Measurements from ENCODE around the gene KIAA1671. TPM values are rescaled to one million over a fixed set of nuclear protein-coding genes. Genes with fewer than 3 reads are reported as not detected.

The KIAA1671 gene
- total RNA-seq, 1 experiment from 2014 or later, result 68.1 TPM

DNA sequence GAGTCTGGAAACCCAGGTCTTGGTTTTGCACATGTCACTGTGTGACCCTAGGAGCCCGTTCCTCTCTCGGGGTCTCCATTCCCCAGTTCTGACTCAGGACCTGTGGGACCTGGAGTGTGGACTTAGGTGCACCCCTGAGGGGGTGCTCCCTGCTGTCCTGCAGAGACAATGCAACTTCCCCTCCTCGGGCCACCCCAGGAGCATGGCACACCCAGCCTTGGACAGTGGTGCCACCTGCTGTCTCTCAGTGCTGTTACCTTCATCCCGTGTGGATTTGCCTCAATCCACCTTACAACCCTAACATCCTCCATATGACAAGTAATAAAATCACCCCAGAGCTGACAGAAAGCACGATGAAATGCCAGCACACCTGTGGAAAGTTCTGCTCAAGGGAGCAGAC, 219.6 kb downstream of the KIAA1671 start:
- POLR2A ChIA-PET, result no interaction called here
- H3K27ac Mint-ChIP-seq (ENCODE audit: low read depth, unreplicated experiment), result peak overlapping the region; percentile 61
- BruUV-seq (replicated peaks), result no TSS peak
- no peaks in the 10 kb centered on the region for H3K27me3 Mint-ChIP-seq (ENCODE audit: insufficient read depth, unreplicated experiment)
- no peak overlapping the region for H3K4me3 Mint-ChIP-seq (ENCODE audit: unreplicated experiment)
- peak; percentile 39 for DNase-seq (ENCODE audit: unreplicated experiment)
- CTCF ChIA-PET, result interaction anchor here (0.6 to 3.3 kb wide), 6 partner anchors 10 to 234 kb away, joined by 3 to 20 read pairs (median 4); no protein-coding TSS in a partner anchor
- peaks cover 80% of the 10 kb centered on the region for H3K36me3 Mint-ChIP-seq (ENCODE audit: insufficient read depth, unreplicated experiment)
- no peaks in the 10 kb centered on the region for H3K9me3 Mint-ChIP-seq (ENCODE audit: unreplicated experiment)
- intact Hi-C loops (cut with micrococcal nuclease), result loop anchor here (2.0 kb wide), 1 partner anchor 233 kb away; no protein-coding TSS in a partner anchor
- TF ChIP-seq, protein P1, sequence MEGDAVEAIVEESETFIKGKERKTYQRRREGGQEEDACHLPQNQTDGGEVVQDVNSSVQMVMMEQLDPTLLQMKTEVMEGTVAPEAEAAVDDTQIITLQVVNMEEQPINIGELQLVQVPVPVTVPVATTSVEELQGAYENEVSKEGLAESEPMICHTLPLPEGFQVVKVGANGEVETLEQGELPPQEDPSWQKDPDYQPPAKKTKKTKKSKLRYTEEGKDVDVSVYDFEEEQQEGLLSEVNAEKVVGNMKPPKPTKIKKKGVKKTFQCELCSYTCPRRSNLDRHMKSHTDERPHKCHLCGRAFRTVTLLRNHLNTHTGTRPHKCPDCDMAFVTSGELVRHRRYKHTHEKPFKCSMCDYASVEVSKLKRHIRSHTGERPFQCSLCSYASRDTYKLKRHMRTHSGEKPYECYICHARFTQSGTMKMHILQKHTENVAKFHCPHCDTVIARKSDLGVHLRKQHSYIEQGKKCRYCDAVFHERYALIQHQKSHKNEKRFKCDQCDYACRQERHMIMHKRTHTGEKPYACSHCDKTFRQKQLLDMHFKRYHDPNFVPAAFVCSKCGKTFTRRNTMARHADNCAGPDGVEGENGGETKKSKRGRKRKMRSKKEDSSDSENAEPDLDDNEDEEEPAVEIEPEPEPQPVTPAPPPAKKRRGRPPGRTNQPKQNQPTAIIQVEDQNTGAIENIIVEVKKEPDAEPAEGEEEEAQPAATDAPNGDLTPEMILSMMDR (IDR thresholded peaks at IDR 0.05; ENCODE audit: unreplicated experiment), result no peak
- peaks cover 31% of the 10 kb centered on the region for H3K4me1 Mint-ChIP-seq (ENCODE audit: insufficient read depth, unreplicated experiment)

DNA sequence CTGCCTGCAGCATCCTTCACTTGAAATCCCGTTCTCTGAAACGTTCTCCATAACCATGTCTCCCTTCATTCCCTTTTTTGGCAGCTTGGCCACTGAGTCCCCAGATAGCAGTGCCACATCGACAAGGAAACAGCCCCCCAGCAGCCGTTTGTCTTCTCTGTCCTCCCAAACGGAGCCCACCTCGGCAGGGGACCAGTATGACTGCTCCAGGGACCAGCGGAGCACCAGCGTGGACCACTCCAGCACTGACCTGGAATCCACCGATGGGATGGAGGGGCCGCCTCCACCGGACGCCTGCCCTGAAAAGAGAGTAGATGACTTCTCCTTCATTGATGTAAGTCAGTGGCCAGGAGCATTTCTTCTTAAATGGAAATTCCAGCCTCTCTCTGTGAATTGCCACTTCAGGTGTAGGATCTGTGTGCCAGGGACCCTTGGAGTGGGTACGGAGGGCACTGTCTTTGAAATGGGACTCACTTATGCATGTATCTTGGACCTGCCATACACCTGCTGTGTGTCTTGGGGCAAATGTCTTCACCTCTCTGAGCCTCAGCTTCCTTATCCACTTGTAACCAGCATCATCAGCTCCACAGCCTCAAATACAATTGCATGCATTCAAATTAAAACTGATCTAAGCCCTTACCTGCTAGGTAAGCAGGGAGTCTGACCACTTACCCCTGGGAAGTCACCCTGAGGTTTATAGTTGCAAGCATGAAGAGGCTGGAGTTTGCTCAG, 221.8 kb downstream of the KIAA1671 start:
- POLR2A ChIA-PET, result no interaction called here
- H3K4me3 Mint-ChIP-seq (ENCODE audit: unreplicated experiment), result no peak overlapping the region
- peaks cover 15% of the 10 kb centered on the region for H3K4me1 Mint-ChIP-seq (ENCODE audit: insufficient read depth, unreplicated experiment)
- DNase-seq (ENCODE audit: unreplicated experiment), result no peak
- H3K9me3 Mint-ChIP-seq (ENCODE audit: unreplicated experiment), result no peaks in the 10 kb centered on the region
- no peak overlapping the region for H3K27ac Mint-ChIP-seq (ENCODE audit: low read depth, unreplicated experiment)
- no peaks in the 10 kb centered on the region for H3K27me3 Mint-ChIP-seq (ENCODE audit: insufficient read depth, unreplicated experiment)
- intact Hi-C loops (cut with micrococcal nuclease), result no loop called here
- no TSS peak for BruUV-seq (replicated peaks)
- CTCF ChIA-PET, result interaction anchor here (0.5 to 1.2 kb wide), 3 partner anchors 9 to 1194 kb away, joined by 3 to 4 read pairs (median 3); no protein-coding TSS in a partner anchor
- H3K36me3 Mint-ChIP-seq (ENCODE audit: insufficient read depth, unreplicated experiment), result peaks cover 92% of the 10 kb centered on the region
- TF ChIP-seq, protein P1 (IDR thresholded peaks at IDR 0.05; ENCODE audit: unreplicated experiment), result no peak

DNA sequence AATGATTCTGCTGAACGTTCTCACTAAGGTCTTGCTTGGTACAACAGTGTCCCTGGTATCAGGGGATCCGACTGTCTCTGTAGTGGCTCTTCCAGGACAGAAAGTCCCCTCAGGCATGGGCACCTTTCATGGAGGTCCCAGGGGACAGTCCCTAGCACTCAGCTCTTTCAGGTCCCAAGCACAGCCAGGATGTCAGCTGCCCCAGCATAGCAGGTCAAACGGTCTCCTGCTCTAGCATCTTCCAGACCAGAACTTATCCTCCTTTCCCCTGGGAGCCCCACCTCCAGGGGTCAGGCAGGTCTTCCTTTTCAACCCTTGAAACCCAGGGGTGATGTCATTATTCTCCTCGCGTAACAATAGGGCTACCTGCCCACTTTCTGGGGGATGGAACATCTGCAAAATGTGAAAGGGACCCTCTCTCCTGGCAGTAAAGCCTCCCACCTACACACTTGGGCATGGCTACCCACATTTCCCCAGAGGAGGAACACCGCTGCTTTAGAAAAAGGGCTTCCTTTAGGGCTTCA, 222.4 kb downstream of the KIAA1671 start:
- ChIA-PET POLR2A (no interaction called here), CTCF (interaction anchor here (0.5 kb wide), 1 partner anchor 1194 kb away, joined by 3 read pairs; no protein-coding TSS in a partner anchor)
- TF ChIP-seq, protein P1 (IDR thresholded peaks at IDR 0.05; ENCODE audit: unreplicated experiment), result no peak
- peaks cover 12% of the 10 kb centered on the region for H3K4me1 Mint-ChIP-seq (ENCODE audit: insufficient read depth, unreplicated experiment)
- no peak overlapping the region for H3K4me3 Mint-ChIP-seq (ENCODE audit: unreplicated experiment)
- peaks cover 94% of the 10 kb centered on the region for H3K36me3 Mint-ChIP-seq (ENCODE audit: insufficient read depth, unreplicated experiment)
- no peak for DNase-seq (ENCODE audit: unreplicated experiment)
- BruUV-seq (replicated peaks), result no TSS peak
- intact Hi-C loops (cut with micrococcal nuclease), result no loop called here
- H3K27me3 Mint-ChIP-seq (ENCODE audit: insufficient read depth, unreplicated experiment), result no peaks in the 10 kb centered on the region
- H3K9me3 Mint-ChIP-seq (ENCODE audit: unreplicated experiment), result no peaks in the 10 kb centered on the region
- no peak overlapping the region for H3K27ac Mint-ChIP-seq (ENCODE audit: low read depth, unreplicated experiment)

DNA sequence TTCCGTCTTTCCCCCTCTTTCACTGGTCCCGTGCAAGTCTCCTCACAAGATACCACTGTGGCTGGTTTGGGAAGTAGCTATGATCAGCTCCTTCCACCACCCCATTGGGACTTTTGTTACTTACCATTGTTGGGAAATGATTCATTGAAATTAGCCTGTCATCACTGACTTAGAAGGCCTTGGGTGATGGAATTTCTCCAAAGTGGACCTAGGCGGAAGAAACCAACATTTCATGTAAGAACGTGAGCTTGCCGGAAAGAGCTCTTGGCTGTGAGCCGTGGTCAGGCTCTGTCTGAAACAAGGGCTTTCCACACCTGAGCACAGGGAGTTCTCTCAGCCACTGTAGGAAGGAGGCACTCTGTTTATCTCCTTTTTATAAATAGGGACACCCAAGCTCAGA, 223.7 kb downstream of the KIAA1671 start:
- Mint-ChIP-seq H3K9me3 (ENCODE audit: unreplicated experiment) (no peaks in the 10 kb centered on the region), H3K36me3 (ENCODE audit: insufficient read depth, unreplicated experiment) (peaks cover 90% of the 10 kb centered on the region), H3K27me3 (ENCODE audit: insufficient read depth, unreplicated experiment) (no peaks in the 10 kb centered on the region), H3K27ac (ENCODE audit: low read depth, unreplicated experiment) (peak overlapping the region; percentile 14), H3K4me3 (ENCODE audit: unreplicated experiment) (no peak overlapping the region), H3K4me1 (ENCODE audit: insufficient read depth, unreplicated experiment) (peaks cover 12% of the 10 kb centered on the region)
- ChIA-PET POLR2A (interaction anchor here (0.6 to 1.7 kb wide), 8 partner anchors 9 to 151 kb away, joined by 3 to 8 read pairs (median 5); no protein-coding TSS in a partner anchor), CTCF (interaction anchor here (0.8 to 1.2 kb wide), 7 partner anchors 9 to 237 kb away, joined by 3 to 5 read pairs (median 3); no protein-coding TSS in a partner anchor)
- no TSS peak for BruUV-seq (replicated peaks)
- intact Hi-C loops (cut with micrococcal nuclease), result no loop called here
- DNase-seq (ENCODE audit: unreplicated experiment), result peak; percentile 92
- TF ChIP-seq, protein P1 (IDR thresholded peaks at IDR 0.05; ENCODE audit: unreplicated experiment), result no peak

Measured in MCF 10A (cell line).